Parathyroid adenoma (tissue), 2 donors: ENCODE data around the gene TMEM219.

Experiments
- H2AFZ ChIP-seq: fragments of 300-600 bp; sonication (generic); one replicate; pipeline ENCODE4 v1.7.0; 2017; ENCODE audit warnings: antibody characterized with exemption, mild to moderate bottlenecking
- H3K27ac ChIP-seq: fragments of 300-600 bp; sonication (generic); one replicate; pipeline ENCODE4 v1.7.0; 2017
- H3K27me3 ChIP-seq: fragments of 300-600 bp; sonication (generic); one replicate; pipeline ENCODE4 v1.7.0; 2017; ENCODE audit warnings: low read length; ENCODE audit not compliant: control insufficient read depth, insufficient read depth
- H3K36me3 ChIP-seq: fragments of 300-600 bp; sonication (generic); one replicate; pipeline ENCODE4 v1.7.0; 2017; ENCODE audit warnings: low read length; ENCODE audit not compliant: control insufficient read depth, insufficient read depth
- H3K4me1 ChIP-seq: fragments of 300-600 bp; sonication (generic); one replicate; pipeline ENCODE4 v1.7.0; 2017; ENCODE audit warnings: control low read depth
- H3K4me2 ChIP-seq: fragments of 300-600 bp; sonication (generic); one replicate; pipeline ENCODE4 v1.7.0; 2017; ENCODE audit warnings: low read length
- H3K4me3 ChIP-seq: fragments of 300-600 bp; sonication (generic); one replicate; pipeline ENCODE4 v1.7.0; 2017; ENCODE audit warnings: low read depth, low read length
- H3K79me2 ChIP-seq: fragments of 300-600 bp; sonication (generic); one replicate; pipeline ENCODE4 v1.7.0; 2017; ENCODE audit warnings: control low read depth
- H3K9ac ChIP-seq: fragments of 300-600 bp; sonication (generic); one replicate; pipeline ENCODE4 v1.7.0; 2017; ENCODE audit warnings: mild to moderate bottlenecking
- H3K9me3 ChIP-seq: fragments of 300-600 bp; sonication (generic); one replicate; pipeline ENCODE4 v1.7.0; 2017; ENCODE audit warnings: low read length; ENCODE audit not compliant: control insufficient read depth
- TF ChIP-seq, protein P1 (sequence below): fragments of 300-600 bp; sonication (generic); IDR thresholded peaks from one replicate; pipeline ENCODE4 v1.7.0; 2017; ENCODE audit warnings: antibody characterized with exemption, mild to moderate bottlenecking
- donor health status: primary hyperparathyroidism.

The TMEM219 gene

DNA sequence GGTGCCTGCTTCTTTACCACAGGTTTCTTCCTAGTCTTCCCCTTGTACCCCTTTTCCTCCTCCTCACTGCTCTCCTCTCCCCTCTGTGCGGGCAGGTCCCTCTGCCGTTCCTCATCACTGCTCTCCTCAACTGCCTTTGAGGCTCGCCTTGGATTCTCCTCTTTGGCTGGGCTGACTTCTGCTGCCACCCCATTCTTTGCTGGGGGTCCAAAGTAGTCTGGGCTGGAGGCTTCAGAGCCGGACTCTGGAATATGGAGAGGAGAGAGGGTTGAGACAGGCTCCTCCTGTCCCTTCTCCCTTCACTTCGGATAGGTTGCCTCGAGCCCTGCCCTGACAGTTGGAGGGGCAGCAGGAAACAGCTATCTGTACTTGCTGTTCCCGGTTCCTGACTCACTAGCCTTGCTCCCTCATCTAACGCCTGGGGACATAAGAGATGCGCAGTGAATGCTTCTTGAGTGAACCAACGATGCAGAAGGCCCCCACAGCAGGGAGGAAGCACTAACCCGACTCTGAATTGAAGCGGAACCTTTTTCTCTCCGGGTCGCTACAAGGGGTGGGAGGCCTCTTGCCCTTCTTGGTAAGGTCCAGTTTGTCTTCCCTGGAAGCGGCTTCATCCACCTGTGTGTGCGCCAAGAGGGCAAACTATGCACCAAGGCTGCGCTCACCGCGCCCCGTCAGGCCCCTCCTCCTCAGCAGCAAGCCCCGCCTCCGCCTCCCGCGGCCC, 32.9 kb downstream of the TMEM219 start:
- Histone ChIP-seq H3K27me3 (no peaks in the 10 kb centered on the region), H3K4me3 (peak overlapping the region; percentile 90), H3K79me2 (peaks cover 5% of the 10 kb centered on the region), H3K27ac (peak overlapping the region; percentile 98), H3K36me3 (no peaks in the 10 kb centered on the region), H3K9ac (peak overlapping the region; percentile 88), H3K4me2 (peak overlapping the region; percentile 71), H3K9me3 (no peaks in the 10 kb centered on the region), H2AFZ (peak overlapping the region; percentile 99), H3K4me1 (peaks cover 10% of the 10 kb centered on the region)
- TF ChIP-seq, protein P1, sequence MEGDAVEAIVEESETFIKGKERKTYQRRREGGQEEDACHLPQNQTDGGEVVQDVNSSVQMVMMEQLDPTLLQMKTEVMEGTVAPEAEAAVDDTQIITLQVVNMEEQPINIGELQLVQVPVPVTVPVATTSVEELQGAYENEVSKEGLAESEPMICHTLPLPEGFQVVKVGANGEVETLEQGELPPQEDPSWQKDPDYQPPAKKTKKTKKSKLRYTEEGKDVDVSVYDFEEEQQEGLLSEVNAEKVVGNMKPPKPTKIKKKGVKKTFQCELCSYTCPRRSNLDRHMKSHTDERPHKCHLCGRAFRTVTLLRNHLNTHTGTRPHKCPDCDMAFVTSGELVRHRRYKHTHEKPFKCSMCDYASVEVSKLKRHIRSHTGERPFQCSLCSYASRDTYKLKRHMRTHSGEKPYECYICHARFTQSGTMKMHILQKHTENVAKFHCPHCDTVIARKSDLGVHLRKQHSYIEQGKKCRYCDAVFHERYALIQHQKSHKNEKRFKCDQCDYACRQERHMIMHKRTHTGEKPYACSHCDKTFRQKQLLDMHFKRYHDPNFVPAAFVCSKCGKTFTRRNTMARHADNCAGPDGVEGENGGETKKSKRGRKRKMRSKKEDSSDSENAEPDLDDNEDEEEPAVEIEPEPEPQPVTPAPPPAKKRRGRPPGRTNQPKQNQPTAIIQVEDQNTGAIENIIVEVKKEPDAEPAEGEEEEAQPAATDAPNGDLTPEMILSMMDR, result no peak

DNA sequence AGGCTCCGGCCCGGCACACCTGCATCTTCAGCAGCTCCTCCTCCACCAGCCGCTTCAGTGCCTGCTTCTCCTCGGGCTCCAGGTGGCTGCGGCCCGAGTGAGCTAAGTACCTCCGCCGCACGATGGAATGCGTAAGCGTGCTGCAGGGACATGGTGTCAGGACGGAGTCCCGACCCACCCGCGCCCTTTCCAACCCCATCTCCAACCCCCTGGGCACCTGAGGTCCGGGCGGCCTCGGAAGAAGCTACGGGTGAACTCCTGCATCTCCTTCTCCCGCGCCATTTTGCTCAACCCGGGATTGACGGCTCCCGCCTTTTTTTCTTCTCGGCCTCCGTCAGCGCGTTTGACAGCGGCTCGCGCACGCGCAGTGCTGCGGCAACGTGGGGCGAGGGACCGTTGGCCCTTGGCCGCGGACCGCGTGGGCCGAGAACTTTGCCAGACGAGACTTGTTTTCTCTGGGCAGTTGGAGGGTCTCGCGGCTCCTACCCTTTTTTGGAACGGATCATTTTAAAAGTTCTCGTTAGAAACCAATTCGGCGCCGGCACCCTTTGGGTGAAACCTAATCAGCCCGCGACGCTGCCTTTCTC, 33.5 kb downstream of the TMEM219 start, which contains the start of gene HIRIP3:
HIRIP3 (minus strand) TSS at position 294 of the 587 bp plus-strand sequence; CDS start at position 282, 12 bp downstream.
- no peaks in the 10 kb centered on the region for H3K9me3 ChIP-seq
- TF ChIP-seq, protein P1, result no peak
- peaks cover 10% of the 10 kb centered on the region for H3K4me1 ChIP-seq
- peak within 1 kb of the TSS; percentile 98 for H3K27ac ChIP-seq
- H3K9ac ChIP-seq, result peak within 1 kb of the TSS; percentile 88
- peaks cover 5% of the 10 kb centered on the region for H3K79me2 ChIP-seq
- no peaks in the 10 kb centered on the region for H3K27me3 ChIP-seq
- H2AFZ ChIP-seq, result peak within 1 kb of the TSS; percentile 99
- peak within 1 kb of the TSS; percentile 90 for H3K4me3 ChIP-seq
- no peaks in the 10 kb centered on the region for H3K36me3 ChIP-seq
- peak within 1 kb of the TSS; percentile 71 for H3K4me2 ChIP-seq

DNA sequence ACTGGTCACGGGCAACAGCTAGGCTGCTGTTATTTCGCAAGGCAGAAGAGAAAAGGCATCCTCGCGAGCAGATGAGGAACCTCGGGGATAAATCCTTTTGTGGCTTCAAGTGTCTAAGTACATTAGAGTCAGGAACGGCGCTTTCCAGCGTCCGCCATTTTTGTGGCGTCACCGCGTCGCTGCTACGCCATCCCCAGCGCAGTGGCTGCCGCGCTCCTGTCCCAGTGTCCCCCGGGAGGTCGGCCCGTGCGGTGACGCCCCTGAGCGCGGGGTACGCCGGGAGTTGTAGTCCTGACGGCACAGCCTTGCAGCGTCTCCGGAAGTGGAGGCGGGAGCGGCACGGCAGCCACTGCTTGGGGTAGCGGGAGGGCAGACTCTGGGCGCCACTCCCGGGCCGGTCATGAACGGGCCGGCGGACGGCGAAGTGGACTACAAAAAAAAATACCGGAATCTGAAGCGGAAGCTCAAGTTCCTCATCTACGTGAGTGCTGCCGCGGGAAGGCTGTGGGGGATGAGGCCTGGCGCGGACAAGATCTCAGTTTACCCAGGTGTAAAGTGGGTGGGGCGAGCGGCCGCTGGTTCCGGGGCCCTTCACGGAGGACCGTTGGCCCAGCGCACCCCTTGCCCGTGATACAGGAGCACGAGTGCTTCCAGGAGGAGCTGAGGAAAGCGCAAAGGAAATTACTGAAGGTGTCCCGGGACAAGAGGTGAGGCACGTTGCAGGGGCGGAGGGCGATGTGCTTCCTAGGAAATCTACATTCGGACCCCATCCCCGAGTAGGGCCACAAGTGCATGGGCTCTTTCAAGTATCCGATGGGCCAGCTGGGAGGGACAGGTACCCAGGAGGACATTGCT, 34.3 kb downstream of the TMEM219 start, which contains the start of gene INO80E:
INO80E (plus strand) TSS at position 331 of the 855 bp plus-strand sequence; CDS start at position 401, 70 bp downstream.
- Histone ChIP-seq H3K4me1 (peaks cover 10% of the 10 kb centered on the region), H3K36me3 (no peaks in the 10 kb centered on the region), H3K4me3 (peak within 1 kb of the TSS; percentile 90), H3K9ac (peak within 1 kb of the TSS; percentile 88), H3K79me2 (peaks cover 5% of the 10 kb centered on the region), H3K9me3 (no peaks in the 10 kb centered on the region), H3K27ac (peak within 1 kb of the TSS; percentile 98), H2AFZ (peak within 1 kb of the TSS; percentile 99), H3K27me3 (no peaks in the 10 kb centered on the region), H3K4me2 (peak within 1 kb of the TSS; percentile 71)
- TF ChIP-seq, protein P1, result peak; percentile 9

DNA sequence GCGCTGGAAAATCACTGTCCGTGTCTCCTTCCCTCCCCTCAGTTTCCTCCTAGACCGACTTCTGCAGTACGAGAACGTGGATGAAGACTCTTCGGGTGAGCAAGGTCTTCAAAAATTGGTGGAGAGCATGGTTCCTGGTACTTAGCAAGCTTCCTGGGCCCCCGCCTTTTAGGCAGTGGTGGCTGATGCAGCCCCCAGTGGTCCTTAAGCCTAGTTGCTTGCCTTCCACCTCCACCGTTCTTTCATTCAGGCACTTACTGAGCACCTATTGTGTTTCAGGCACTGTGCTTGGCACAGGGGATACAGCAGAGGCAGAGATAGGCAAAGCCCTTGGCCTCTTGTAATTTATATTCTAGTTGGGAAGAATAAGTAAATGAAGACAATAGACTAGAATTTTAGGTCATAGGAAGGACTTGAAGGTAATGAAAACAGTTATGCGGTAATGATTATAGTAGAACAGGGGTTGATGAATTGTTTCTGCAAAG, 34.9 kb downstream of the TMEM219 start:
- Histone ChIP-seq H3K9ac (peak overlapping the region; percentile 4), H3K36me3 (no peaks in the 10 kb centered on the region), H2AFZ (peak overlapping the region; percentile 99), H3K27me3 (no peaks in the 10 kb centered on the region), H3K27ac (no peak overlapping the region), H3K4me1 (peaks cover 10% of the 10 kb centered on the region), H3K79me2 (peaks cover 5% of the 10 kb centered on the region), H3K9me3 (no peaks in the 10 kb centered on the region), H3K4me3 (peak overlapping the region; percentile 90), H3K4me2 (peak overlapping the region; percentile 71)
- TF ChIP-seq, protein P1, result no peak
